Measurements from ENCODE around the gene ZNF135.
A peak's percentile ranks its signal among the peaks of the same experiment; 100 is the strongest.

ZNF135 gene
- long read RNA-seq = 0 reads

GRCh38 chr19:58059003-58059670 lies at the start of gene ZNF135:
Gene ZNF135, plus strand, starts transcription at chr19:58059282. Its CDS starts 721 bp downstream, at chr19:58060003.
- H3K27ac ChIP-seq (replicated peaks) = no peak within 1 kb of the TSS
- H3K4me3 ChIP-seq (replicated peaks; ENCODE audit: insufficient read depth, low read length) = no peak within 1 kb of the TSS
- no peaks in the 10 kb centered on the region for H3K27me3 ChIP-seq (ENCODE audit: insufficient read depth, poor library complexity, severe bottlenecking)
- no peak for TF ChIP-seq GABPA (IDR thresholded peaks at IDR 0.05; ENCODE audit: low read depth)
- no peak for TF ChIP-seq CTCF (IDR thresholded peaks at IDR 0.05; ENCODE audit: insufficient read depth, low read length)
- TF ChIP-seq REST (IDR thresholded peaks at IDR 0.05; ENCODE audit: insufficient replicate concordance, low read depth) = no peak
- no peak for TF ChIP-seq SPI1 (IDR thresholded peaks at IDR 0.05; ENCODE audit: borderline replicate concordance, low read depth)
- no peak for TF ChIP-seq POLR2AphosphoS5 (IDR thresholded peaks at IDR 0.05; ENCODE audit: low read depth)
- DNase-seq (ENCODE audit: low read depth in 1 of 2, low spot score in 1 of 2) = peak in 1 of 2 experiments; percentile 9

- Histone ChIP-seq H3K27me3 (ENCODE audit: insufficient read depth, poor library complexity, severe bottlenecking) (no peaks in the 10 kb centered on the region), H3K4me3 (replicated peaks; ENCODE audit: insufficient read depth, low read length) (peak overlapping the region; percentile 78), H3K27ac (replicated peaks) (peak overlapping the region; percentile 80)
- DNase-seq (ENCODE audit: low read depth in 1 of 2, low spot score in 1 of 2) = no peak
- no peak for TF ChIP-seq CTCF (IDR thresholded peaks at IDR 0.05; ENCODE audit: insufficient read depth, low read length)
These were observed 49.8 kb upstream of the ZNF135 start for GRCh38 chr19:58009301-58009665.

- peak; percentile 71; the same call in 1 of the 2 replicates for TF ChIP-seq POLR2AphosphoS5 (IDR thresholded peaks at IDR 0.05; ENCODE audit: low read depth)
- no peak for TF ChIP-seq SPI1 (IDR thresholded peaks at IDR 0.05; ENCODE audit: borderline replicate concordance, low read depth)
- H3K27ac ChIP-seq (replicated peaks) = peak overlapping the region; percentile 80
- peak; percentile 85 to 91 for DNase-seq (ENCODE audit: low read depth in 1 of 2, low spot score in 1 of 2)
- peak overlapping the region; percentile 78 for H3K4me3 ChIP-seq (replicated peaks; ENCODE audit: insufficient read depth, low read length)
- no peaks in the 10 kb centered on the region for H3K27me3 ChIP-seq (ENCODE audit: insufficient read depth, poor library complexity, severe bottlenecking)
These were observed 49.3 kb upstream of the ZNF135 start for GRCh38 chr19:58009666-58010301.

GRCh38 chr19:58010507-58010906 lies 48.6 kb upstream of the ZNF135 start:
- H3K4me3 ChIP-seq (replicated peaks; ENCODE audit: insufficient read depth, low read length) = no peak overlapping the region

More at GRCh38 chr19:58010507-58010906, 48.6 kb upstream of the ZNF135 start:
- TF ChIP-seq GABPA (IDR thresholded peaks at IDR 0.05; ENCODE audit: low read depth) (no peak), SPI1 (IDR thresholded peaks at IDR 0.05; ENCODE audit: borderline replicate concordance, low read depth) (no peak), CTCF (IDR thresholded peaks at IDR 0.05; ENCODE audit: insufficient read depth, low read length) (no peak), REST (IDR thresholded peaks at IDR 0.05; ENCODE audit: insufficient replicate concordance, low read depth) (no peak), POLR2AphosphoS5 (IDR thresholded peaks at IDR 0.05; ENCODE audit: low read depth) (no peak)
- no peaks in the 10 kb centered on the region for H3K27me3 ChIP-seq (ENCODE audit: insufficient read depth, poor library complexity, severe bottlenecking)
- H3K27ac ChIP-seq (replicated peaks) = no peak overlapping the region
- no peak for DNase-seq (ENCODE audit: low read depth in 1 of 2, low spot score in 1 of 2)

All from HL-60 (cell line).